HG03442 (cell line): ENCODE data around the gene SPATC1L.
"Not testable (repeated sequence)": the region's sequence is repeated elsewhere in the genome, so short reads cannot be mapped to it uniquely, and the experiment has no call there.

Source experiments
- ATAC-seq: cut with Tn5 transposase; IDR thresholded peaks from one replicate; pipeline ENCODE4 v1.9.1; 2021; ENCODE audit warnings: mild to moderate bottlenecking, moderate library complexity; ENCODE audit not compliant: unreplicated experiment

SPATC1L gene

DNA sequence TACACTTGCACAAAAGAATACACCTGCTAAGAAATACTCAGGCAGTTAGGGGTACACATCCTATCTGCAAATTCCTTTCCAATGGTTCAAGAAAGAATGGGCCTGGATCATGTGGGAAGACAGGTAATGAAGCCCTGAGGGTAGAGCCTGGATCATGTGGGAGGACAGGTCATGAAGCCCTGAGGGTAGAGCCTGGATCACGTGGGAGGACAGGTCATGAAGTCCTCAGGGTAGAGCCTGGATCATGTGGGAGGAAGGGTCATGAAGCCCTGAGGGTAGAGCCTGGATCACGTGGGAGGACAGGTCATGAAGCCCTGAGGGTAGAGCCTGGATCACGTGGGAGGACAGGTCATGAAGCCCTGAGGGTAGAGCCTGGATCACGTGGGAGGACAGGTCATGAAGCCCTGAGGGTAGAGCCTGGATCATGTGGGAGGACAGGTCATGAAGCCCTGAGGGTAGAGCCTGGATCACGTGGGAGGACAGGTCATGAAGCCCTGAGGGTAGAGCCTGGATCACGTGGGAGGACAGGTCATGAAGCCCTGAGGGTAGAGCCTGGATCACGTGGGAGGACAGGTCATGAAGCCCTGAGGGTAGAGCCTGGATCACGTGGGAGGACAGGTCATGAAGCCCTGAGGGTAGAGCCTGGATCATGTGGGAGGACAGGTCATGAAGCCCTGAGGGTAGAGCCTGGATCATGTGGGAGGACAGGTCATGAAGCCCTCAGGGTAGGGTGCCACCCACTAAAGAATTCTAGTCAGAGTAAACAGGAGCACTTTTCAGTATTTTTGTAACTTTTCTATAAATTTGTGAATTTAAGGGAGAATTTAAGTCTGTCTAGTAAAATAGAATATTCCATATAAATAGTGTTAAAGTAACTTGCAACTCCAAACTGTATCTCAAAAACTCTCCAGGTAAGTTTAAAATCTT, 16.9 kb upstream of the SPATC1L start:
- ATAC-seq = not testable (repeated sequence)

GRCh38 chr21:46199436-46200373, 15.4 kb upstream of the SPATC1L start:
- ATAC-seq = no peak

- ATAC-seq = no peak
Measured at GRCh38 chr21:46196733-46197132, 12.5 kb upstream of the SPATC1L start.

GRCh38 chr21:46195595-46196195, 11.4 kb upstream of the SPATC1L start:
- ATAC-seq = no peak

DNA sequence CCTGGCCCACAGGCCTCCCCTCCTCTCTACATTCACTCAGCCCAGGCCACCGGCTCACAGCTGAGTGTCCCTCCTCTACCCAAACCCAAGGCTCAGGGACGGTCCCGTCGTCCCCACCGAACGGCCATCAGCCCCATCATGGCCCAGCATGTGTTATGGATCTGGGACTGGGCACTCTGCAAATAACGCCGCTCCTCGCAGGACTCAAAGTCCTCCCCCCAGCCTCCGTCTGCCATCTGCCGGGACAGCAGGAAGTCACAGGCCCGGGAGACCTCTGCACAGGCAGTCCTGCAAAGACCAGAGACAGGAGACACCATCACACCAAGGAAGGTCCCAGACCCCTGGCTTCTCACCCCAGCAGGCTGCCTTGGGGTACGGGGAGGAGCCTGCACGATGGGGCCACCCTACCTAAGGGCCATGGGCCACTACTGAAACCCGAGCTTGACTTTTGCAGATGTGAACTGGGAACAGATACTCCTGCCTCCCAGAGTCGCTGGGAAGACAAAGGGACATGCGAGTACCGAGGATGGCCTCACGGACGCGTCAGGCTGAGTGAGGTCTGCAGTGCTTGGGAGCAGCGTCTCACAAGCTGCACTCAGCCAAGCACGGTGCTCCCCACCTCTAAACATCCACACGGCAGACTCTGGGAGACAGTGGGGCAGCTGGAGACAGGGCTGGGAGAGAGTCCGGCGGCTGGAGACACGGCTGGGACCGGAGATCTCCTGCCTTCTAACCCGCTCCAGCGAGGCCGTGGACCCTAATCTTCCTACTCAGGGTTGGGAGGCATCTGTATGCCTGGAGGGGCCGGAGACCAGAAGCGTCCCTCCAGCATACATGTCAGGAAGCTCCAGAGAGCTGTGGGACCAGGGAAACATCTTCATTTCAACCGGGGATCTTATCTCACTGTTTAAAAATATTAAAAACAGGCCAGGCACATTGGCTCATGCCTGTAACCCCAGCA, 10.4 kb upstream of the SPATC1L start:
- ATAC-seq = no peak

DNA sequence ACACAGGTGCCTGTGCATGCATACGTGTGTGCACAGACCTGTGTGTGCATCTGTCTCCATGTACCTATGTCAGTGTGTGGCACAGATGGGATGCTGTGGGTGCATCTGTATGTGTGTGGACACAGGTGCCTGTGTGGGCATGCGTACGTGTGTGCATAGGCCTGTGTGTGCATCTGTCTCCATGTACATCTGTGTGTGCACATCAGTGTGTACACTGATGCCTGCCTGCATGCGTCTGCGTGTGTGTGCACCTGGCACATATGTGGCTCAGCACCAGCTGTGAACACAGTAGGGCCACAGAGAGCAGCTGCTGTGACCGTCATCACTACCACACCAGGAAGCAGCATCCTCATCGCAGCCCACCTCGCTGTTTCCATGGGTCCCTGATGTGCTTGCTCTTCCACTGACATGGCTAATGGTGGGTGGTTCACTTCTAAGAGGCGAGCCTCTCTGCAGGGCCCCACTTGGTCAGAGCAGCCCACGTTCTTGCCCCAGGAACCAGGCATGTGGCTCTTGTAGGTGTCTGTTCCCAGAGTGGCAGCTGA, 9.6 kb upstream of the SPATC1L start:
- ATAC-seq = no peak

- ATAC-seq = no peak
Measured at GRCh38 chr21:46191686-46192575, 7.7 kb upstream of the SPATC1L start.

DNA sequence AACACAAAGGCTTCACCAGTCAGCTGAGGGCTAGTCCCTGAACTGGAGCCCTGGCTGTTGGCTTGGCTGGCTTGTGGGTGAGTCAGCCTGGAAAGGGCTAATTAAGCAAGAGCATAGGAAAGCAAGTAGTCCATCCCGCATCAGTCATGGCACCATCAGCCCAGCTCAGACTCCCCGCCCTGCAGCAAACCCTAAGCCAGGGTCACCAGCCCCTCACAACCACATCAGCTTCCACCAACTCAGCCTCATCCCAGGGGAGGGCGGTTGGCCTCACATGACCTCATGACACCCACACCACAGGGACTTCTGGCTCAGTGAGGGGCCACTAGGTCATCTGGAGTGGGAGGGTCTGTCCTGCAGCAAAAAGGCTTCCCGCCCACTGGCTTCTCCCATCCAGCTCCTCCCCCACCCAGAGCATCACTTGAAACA, 7.0 kb upstream of the SPATC1L start:
- ATAC-seq = no peak

GRCh38 chr21:46190491-46191131, 6.4 kb upstream of the SPATC1L start:
- no peak for ATAC-seq

DNA sequence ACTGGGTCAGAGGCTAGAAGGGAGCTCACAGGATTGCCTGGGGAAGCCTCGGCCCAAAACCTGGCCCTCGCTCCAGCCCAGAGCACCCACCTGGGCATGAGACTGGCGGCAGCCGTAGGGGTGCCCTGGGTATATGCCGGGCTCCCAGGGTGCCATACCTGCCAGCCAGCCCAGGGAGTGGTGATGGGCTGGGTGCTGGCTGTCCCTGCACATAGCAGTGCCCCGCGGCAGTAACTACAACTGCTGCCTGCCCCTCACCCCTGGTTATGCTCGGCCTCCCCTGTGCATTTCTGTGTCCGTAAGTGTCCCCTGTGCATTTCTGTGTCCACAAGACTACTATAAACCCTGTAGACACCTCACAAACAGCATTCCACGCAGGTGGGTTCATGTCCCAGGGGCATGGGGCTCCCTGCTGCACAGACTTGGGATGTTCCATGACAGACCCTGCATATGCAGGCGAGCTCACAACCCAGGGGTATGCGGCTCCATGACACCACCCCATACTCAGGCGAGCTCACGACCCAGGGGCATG, 5.8 kb upstream of the SPATC1L start:
- ATAC-seq = no peak

DNA sequence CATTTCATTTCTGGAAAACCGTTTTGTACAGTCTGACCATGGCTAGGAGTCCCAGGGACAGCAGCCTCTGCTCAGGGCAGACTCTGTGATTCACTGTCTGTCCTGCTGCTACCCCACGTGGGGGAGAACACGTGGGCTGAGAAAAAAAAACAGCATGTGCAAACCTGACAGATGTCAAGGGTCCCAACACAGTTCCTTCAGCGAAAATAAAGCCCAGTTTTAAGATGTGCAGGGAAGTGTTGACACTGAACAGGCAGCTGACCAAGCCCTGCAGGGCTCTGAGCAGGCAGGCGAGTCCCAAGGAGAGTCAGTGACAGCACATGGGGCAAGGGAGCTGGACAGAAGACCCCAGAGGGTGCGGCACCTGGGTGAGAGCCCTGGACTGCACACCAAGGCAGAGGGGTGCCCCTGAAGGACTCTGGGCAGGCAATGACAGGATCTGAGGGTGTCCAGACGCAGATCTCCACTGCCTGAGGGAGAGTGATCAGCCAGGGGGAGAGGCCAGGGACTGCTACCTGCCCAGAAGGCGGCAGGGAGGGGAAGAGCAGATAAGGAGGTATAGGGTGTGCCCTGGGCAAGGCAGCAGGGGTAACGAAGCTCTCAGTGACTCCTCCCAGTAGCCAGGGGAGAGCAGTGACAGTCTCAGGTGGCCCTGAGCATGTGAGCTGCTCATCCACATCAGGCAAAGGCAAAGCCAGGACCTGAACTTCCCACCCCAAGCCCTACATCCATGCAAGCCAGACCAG, 5.1 kb upstream of the SPATC1L start:
- ATAC-seq = no peak

DNA sequence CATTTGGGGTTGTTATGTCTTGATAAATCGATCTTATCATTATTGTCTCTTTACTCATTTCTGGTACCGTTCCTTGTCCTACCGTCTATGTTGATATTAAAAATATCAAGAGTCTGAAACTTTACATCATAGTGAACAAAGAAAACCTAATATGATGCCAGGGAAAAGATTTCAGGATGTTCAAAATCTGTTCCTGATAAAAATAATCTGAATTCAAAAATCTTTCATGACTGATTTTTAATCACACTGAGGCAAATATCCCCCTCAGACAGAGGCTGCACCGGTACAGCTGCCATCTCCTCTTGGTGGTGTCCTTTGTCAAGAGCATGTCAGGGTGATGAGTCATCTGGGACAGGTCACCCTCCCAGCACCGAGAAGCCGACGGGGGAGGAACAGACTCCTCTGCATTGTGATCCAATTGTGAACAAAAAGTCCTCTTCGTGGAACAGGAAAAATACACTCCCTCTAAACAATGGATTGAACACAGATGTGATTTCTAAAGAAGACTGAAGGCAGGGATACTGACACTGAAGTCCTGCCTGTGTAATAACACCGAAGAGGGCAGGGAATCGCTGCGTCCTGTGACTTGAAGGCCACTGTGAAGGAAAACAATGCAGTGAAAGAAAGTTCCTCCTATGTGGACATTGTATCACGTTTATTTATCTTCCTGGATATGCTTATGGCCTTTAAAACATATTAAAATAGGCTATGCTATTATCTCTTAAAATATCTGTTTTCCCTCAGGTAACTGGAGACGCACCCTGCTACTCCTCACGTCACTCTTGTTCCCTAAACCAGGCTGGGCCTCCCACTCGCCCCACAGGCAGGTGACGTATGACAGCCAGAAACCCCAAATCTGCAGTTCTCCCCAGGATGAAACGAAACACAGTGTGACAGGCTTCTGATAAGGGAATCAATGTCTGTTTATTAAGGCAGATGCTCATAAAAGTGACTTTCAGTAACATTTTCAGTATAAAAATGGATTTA, 4.3 kb upstream of the SPATC1L start:
- no peak for ATAC-seq

DNA sequence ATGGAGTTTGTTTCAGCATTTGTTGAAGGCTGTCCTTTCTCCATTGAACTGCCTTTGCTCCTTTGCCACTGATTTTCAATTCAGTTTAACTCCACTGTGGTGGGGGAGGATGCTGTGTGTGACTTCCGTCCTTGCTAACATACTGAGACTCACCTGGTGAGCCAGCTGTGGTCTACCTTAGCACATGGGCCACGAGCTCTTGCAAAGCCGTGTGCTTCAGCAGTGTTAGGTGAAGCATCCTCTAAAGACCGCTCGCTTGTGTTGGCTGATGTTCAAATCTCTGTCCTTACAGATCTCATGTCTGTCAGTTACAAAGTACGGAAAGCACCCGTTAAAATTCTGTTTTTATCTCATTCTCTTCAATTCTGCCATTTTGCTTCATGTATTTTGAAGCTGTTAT, 3.6 kb upstream of the SPATC1L start:
- ATAC-seq = no peak

- ATAC-seq = no peak
Measured at GRCh38 chr21:46187261-46187660, 3.0 kb upstream of the SPATC1L start.

- ATAC-seq = no peak
Measured at GRCh38 chr21:46185716-46186115, 1.5 kb upstream of the SPATC1L start.
